Choroid plexus epithelial cell (primary cell): ENCODE data around the gene OR13C9.
"Not testable (repeated sequence)": the region's sequence is repeated elsewhere in the genome, so short reads cannot be mapped to it uniquely, and the experiment has no call there.

Experiments used
- DNase-seq: peaks from one replicate; pipeline ENCODE4 v3.0.0-alpha.2; 2010; ENCODE audit warnings: low read depth
- H3K4me3 ChIP-seq: 2 replicates; pipeline ENCODE4 v1.5.1; 2011; ENCODE audit warnings: low read depth, mild to moderate bottlenecking, control low read depth, low read length, moderate library complexity
- TF ChIP-seq, protein P1 (sequence below): conservative IDR thresholded peaks from 2 replicates; pipeline ENCODE4 v1.5.1; 2011; ENCODE audit warnings: low read depth, mild to moderate bottlenecking, control low read depth, inconsistent platforms, low read length, moderate library complexity

Gene OR13C9

GRCh38 chr9:104608336-104608735, 9.7 kb downstream of the OR13C9 start:
- TF ChIP-seq, protein P1, sequence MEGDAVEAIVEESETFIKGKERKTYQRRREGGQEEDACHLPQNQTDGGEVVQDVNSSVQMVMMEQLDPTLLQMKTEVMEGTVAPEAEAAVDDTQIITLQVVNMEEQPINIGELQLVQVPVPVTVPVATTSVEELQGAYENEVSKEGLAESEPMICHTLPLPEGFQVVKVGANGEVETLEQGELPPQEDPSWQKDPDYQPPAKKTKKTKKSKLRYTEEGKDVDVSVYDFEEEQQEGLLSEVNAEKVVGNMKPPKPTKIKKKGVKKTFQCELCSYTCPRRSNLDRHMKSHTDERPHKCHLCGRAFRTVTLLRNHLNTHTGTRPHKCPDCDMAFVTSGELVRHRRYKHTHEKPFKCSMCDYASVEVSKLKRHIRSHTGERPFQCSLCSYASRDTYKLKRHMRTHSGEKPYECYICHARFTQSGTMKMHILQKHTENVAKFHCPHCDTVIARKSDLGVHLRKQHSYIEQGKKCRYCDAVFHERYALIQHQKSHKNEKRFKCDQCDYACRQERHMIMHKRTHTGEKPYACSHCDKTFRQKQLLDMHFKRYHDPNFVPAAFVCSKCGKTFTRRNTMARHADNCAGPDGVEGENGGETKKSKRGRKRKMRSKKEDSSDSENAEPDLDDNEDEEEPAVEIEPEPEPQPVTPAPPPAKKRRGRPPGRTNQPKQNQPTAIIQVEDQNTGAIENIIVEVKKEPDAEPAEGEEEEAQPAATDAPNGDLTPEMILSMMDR: no peak
- DNase-seq: peak; percentile 16
- no peak overlapping the region for H3K4me3 ChIP-seq

DNA sequence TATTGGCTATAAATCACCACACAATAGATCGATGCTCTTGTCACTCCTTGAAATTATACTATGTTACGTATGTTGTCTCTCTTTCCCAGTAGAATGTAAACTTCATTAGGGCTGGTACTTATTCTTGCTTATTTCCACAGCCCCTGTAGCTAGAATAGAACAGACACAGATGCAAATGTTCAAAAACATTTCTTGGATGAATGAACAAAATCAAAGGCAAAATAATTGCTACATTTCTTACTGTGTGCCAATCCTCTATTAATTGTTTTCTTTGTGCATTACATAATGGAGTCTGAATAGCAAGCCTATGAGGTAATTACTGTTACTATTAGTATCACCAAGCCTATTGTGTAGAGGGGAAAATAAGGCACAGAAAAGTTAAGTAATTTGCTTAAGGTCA, 11.9 kb downstream of the OR13C9 start:
- TF ChIP-seq, protein P1: no peak
- H3K4me3 ChIP-seq: no peak overlapping the region
- DNase-seq: peak; percentile 2

DNA sequence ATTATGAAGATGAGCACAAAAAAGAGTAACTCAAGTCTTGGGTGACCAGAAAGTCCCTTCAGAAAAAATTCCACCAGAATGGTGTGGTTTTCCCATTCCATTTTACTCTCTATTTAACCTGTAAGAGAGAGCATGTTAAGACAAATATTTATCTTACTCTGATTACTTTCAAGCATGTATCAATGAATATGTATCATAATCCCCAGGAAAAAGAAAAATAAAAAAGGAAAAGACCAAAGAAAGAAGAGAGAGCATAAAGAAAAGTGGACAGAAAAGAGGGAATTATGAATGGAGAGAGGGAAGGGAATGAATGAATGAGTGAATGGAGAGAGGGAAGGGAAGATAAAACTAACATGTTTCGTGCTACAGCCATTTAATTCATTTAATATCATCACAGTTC, 12.5 kb downstream of the OR13C9 start, which contains the start of gene OR13C2:
Gene OR13C2, minus strand, starts transcription at position 101 of the 400 bp plus-strand sequence. Its CDS starts 0 bp downstream, at position 101.
- H3K4me3 ChIP-seq, DNase-seq: not testable (repeated sequence)

DNA sequence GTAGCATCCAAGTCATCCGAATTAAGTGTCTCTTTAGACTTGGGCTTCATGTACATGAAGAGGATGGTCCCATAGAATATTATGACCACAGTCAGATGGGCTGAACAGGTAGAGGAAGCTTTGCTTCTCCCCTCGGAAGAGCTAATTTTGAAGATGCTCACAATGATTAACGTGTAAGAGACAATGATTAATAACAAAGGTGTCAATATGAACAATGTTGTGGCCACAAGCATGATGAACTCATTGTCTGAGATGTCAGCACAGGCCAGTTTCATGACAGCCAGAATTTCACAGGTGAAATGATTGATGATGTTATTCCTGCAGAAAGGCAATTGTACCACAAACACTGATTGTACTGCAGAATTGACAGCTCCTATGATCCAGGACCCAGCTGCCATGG, 13.2 kb downstream of the OR13C9 start:
- TF ChIP-seq, protein P1: no peak

GRCh38 chr9:104599313-104599712, 18.7 kb downstream of the OR13C9 start, which contains the start of gene OR13C5:
Gene OR13C5, minus strand, starts transcription at chr9:104599413. Its CDS starts 0 bp downstream, at chr9:104599413.
- H3K4me3 ChIP-seq: not testable (repeated sequence)

More for the DNA sequence above, 13.2 kb downstream of the OR13C9 start:
- H3K4me3 ChIP-seq: no peak overlapping the region
- DNase-seq: no peak

DNA sequence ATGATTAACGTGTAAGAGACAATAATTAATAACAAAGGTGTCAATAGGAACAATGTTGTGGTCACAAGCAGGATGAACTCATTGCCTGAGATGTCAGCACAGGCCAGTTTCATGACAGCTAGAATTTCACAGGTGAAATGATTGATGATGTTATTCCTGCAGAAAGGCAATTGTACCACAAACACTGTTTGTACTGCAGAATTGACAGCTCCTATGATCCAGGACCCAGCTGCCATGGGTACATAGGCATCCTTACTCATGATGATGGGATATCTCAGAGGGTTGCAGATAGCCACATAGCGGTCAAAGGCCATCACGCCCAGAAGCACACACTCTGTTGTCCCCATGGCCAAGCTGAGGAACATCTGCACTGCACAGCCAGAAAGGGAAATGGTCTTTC, 19.3 kb downstream of the OR13C9 start:
- DNase-seq, H3K4me3 ChIP-seq: not testable (repeated sequence)

More at GRCh38 chr9:104599313-104599712, 18.7 kb downstream of the OR13C9 start, which contains the start of gene OR13C5:
- not testable (repeated sequence) for DNase-seq

DNA sequence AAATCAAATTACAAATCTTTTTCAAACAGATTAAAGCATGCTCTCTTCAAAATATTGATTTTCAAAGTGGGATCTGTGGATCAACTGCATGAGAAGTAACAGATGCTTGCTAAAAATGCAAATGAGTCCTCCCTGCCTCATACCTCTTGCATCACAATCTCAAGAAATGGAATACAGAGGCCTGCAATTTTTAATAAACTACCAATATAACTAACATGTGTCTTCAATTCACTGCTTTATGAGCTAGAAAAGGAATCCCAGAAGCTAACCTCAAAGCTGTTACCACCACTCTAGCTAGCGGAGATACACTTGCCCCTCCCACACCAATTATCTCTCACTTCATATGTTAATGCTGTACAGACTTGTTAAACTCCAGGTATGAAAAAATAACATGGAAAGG, 28.4 kb downstream of the OR13C9 start:
- no peak for DNase-seq
- no peak overlapping the region for H3K4me3 ChIP-seq
- TF ChIP-seq, protein P1: no peak

- DNase-seq: peak; percentile 2
Observed at GRCh38 chr9:104586496-104587180, 31.4 kb downstream of the OR13C9 start.

More at GRCh38 chr9:104586496-104587180, 31.4 kb downstream of the OR13C9 start:
- H3K4me3 ChIP-seq: no peak overlapping the region
- TF ChIP-seq, protein P1: no peak
